HCT116 (cell line): ENCODE results near the gene ITPR1. TPM values are rescaled to one million over a fixed set of nuclear protein-coding genes. Genes with fewer than 3 reads are reported as not detected.

Source experiments
- ATAC-seq: fragments of 200-7000 bp; cut with Tn5 transposase; 2 replicates; pipeline ENCODE4 v1.9.1; 2020; ENCODE audit warnings: mild to moderate bottlenecking, moderate library complexity
- BruUV-seq: library from RNA; stranded (reverse); fragments of 400-500 nt; replicated peaks from 2 replicates; lab custom pipeline; 2021; lab: Mats Ljungman, UMichigan
- CTCF ChIA-PET: fragments of 300-600 bp; sonication (Branson Sonifier 250); formaldehyde crosslinking; loops from one replicate; lab custom pipeline; 2021; ENCODE audit warnings: antibody characterized with exemption; lab: Charles Lee
- POLR2A ChIA-PET: fragments of 300-600, 350-600 bp; sonication (Branson Sonifier 250); formaldehyde crosslinking; loops from one replicate; lab custom pipeline; 2021; ENCODE audit warnings: antibody characterized with exemption; lab: Charles Lee
- RAD21 ChIA-PET, 2 experiments: fragments of 300-600 bp; sonication (Branson Sonifier 250); formaldehyde crosslinking; loops; one replicate each; lab custom pipeline; 2023; ENCODE audit warnings: low total read pairs in 2 of 2; ENCODE audit not compliant: uncharacterized antibody in 2 of 2, unreplicated experiment in 2 of 2, low non-redundant PET in 1 of 2; lab: Charles Lee
- DNase-seq: peaks from one replicate; pipeline ENCODE4 v3.0.0-alpha.2; 2010; ENCODE audit warnings: low read depth, low spot score
- H2AFZ ChIP-seq: fragments of 200-600 bp; shearing (Covaris generic), sonication (generic); 2 replicates; pipeline ENCODE4 v1.6.1; 2017; ENCODE audit warnings: low read depth, mixed run types, mixed read lengths, antibody characterized with exemption, low read length; ENCODE audit not compliant: poor library complexity, severe bottlenecking
- H3K27ac ChIP-seq: 2 replicates; pipeline ENCODE4 v1.5.1; 2012; ENCODE audit warnings: low read depth, low read length
- H3K27me3 ChIP-seq: fragments of 200-600 bp; sonication (generic); 2 replicates; pipeline ENCODE4 v1.6.1; 2016; ENCODE audit warnings: mixed run types, low read length, mixed read lengths; ENCODE audit not compliant: insufficient read depth
- H3K36me3 ChIP-seq, 2 experiments: fragments of 200-500 bp in 1 of 2; fragments of 200-600 bp in 1 of 2; sonication (Bioruptor generic) in 1 of 2; sonication (generic) in 1 of 2; 2 replicates each; pipeline versions ENCODE4 v1.5.1 to v1.6.1; 2014 to 2016; ENCODE audit warnings: low read length in 2 of 2, inconsistent platforms in 1 of 2, mixed read lengths in 1 of 2, mixed run types in 1 of 2; ENCODE audit not compliant: insufficient read depth in 2 of 2, control insufficient read depth in 1 of 2
- H3K4me1 ChIP-seq, 2 experiments: fragments of 200-600 bp in 1 of 2; sonication (generic) in 1 of 2; 2 replicates each; pipeline versions ENCODE4 v1.5.1 to v1.6.1; 2012 to 2017; ENCODE audit warnings: low read length in 2 of 2, inconsistent platforms in 1 of 2, mild to moderate bottlenecking in 1 of 2, mixed read lengths in 1 of 2, mixed run types in 1 of 2, moderate library complexity in 1 of 2; ENCODE audit not compliant: insufficient read depth in 2 of 2, control insufficient read depth in 1 of 2
- H3K4me2 ChIP-seq: fragments of 200-600 bp; sonication (generic); 2 replicates; pipeline ENCODE4 v1.6.1; 2017; ENCODE audit warnings: mixed run types, low read length, mixed read lengths
- H3K4me3 ChIP-seq, 2 experiments: fragments of 200-600 bp in 1 of 2; sonication (generic) in 1 of 2; replicated peaks in 1 of 2; 2 replicates each; pipeline ENCODE4 v1.5.1; 2011 to 2016; ENCODE audit warnings: low read length in 2 of 2, control low read depth in 1 of 2, low read depth in 1 of 2, mild to moderate bottlenecking in 1 of 2, mixed read lengths in 1 of 2, mixed run types in 1 of 2
- H3K79me2 ChIP-seq: fragments of 200-600 bp; sonication (generic); 2 replicates; pipeline ENCODE4 v1.6.1; 2017; ENCODE audit warnings: mild to moderate bottlenecking, mixed run types, low read length, moderate library complexity, mixed read lengths; ENCODE audit not compliant: insufficient read depth
- H3K9ac ChIP-seq: fragments of 200-600 bp; sonication (generic); 2 replicates; pipeline ENCODE4 v1.6.1; 2016; ENCODE audit warnings: low read length, mixed read lengths
- H3K9me2 ChIP-seq: fragments of 200-600 bp; sonication (generic), shearing (Covaris generic); 2 replicates; pipeline ENCODE4 v1.6.1; 2017; ENCODE audit warnings: mixed run types, mild to moderate bottlenecking, moderate library complexity; ENCODE audit not compliant: insufficient read depth
- H3K9me3 ChIP-seq, 2 experiments: fragments of 200-500 bp in 1 of 2; fragments of 200-600 bp in 1 of 2; sonication (Bioruptor generic) in 1 of 2; sonication (generic) in 1 of 2; 2 replicates each; pipeline ENCODE4 v1.6.1; 2014 to 2017; ENCODE audit warnings: low read length in 2 of 2, mixed read lengths in 2 of 2, inconsistent platforms in 1 of 2, low read depth in 1 of 2, mild to moderate bottlenecking in 1 of 2, mixed run types in 1 of 2, moderate library complexity in 1 of 2; ENCODE audit not compliant: control insufficient read depth in 1 of 2, insufficient read depth in 1 of 2
- H4K20me1 ChIP-seq: fragments of 200-600 bp; sonication (generic), shearing (Covaris generic); 2 replicates; pipeline ENCODE4 v1.6.1; 2017; ENCODE audit warnings: mixed run types, mild to moderate bottlenecking, moderate library complexity; ENCODE audit not compliant: insufficient read depth
- CBX3 ChIP-seq: IDR thresholded peaks from 2 replicates; pipeline ENCODE4 v1.6.1; 2012; ENCODE audit warnings: low read depth
- CEBPB ChIP-seq: IDR thresholded peaks from 2 replicates; pipeline ENCODE4 v1.6.1; 2012; ENCODE audit warnings: low read depth
- EZH2phosphoT487 ChIP-seq: fragments of 200-600 bp; IDR thresholded peaks from 2 replicates; pipeline ENCODE4 v1.6.1; 2018; ENCODE audit warnings: antibody characterized with exemption, borderline replicate concordance
- JUND ChIP-seq: IDR thresholded peaks from 2 replicates; pipeline ENCODE4 v1.6.1; 2012
- ZNF274 ChIP-seq: fragments of 200-500 bp; sonication (Bioruptor generic); IDR thresholded peaks from 2 replicates; pipeline ENCODE4 v1.6.1; 2014; ENCODE audit warnings: mild to moderate bottlenecking, low read depth, low read length, inconsistent platforms
- intact Hi-C: fragments of 100-400 bp; cut with micrococcal nuclease; formaldehyde crosslinking; loops from 2 replicates; pipeline ENCODE4 v1.10.0; 2022
- total RNA-seq: library from RNA; stranded (reverse); gene quantifications from one replicate; pipeline ENCODE4 v1.2.1, GENCODE V29; 2021; ENCODE audit not compliant: unreplicated experiment

The ITPR1 gene
- total RNA-seq, 1 experiment from 2014 or later = 9.2 TPM

DNA sequence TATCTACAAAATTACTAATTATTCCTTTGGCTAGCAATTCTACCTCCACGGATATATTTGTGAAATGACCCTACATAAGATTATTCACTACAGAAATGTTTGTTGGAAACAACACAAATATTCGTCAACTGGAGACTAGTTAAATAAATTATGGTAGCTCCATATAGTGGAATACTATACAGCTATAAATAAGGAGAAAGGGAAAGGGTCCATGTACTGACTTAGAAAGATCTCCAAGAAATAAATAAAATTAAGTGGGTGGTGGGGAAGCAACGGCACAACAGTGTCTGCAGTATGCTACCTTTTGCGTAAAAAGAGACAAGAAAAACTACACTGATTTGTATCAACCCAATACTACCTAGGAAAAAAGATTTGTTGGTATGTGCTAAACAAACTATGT is 389.4 kb downstream of the ITPR1 start:
- H3K9ac ChIP-seq = no peak overlapping the region
- DNase-seq = no peak
- H3K9me2 ChIP-seq = no peaks in the 10 kb centered on the region
- POLR2A ChIA-PET = no interaction called here
- CTCF ChIA-PET = no interaction called here
- TF ChIP-seq ZNF274 = no peak
- intact Hi-C loops = no loop called here
- H3K9me3 ChIP-seq = no peaks in the 10 kb centered on the region
- H4K20me1 ChIP-seq = no peaks in the 10 kb centered on the region
- H3K27ac ChIP-seq = no peak overlapping the region
- no peaks in the 10 kb centered on the region for H3K36me3 ChIP-seq
- no peak for ATAC-seq
- no peak overlapping the region for H3K4me3 ChIP-seq
- H3K27me3 ChIP-seq = no peaks in the 10 kb centered on the region
- RAD21 ChIA-PET = no interaction called here
- no peaks in the 10 kb centered on the region for H3K79me2 ChIP-seq
- H3K4me2 ChIP-seq = no peak overlapping the region
- no TSS peak for BruUV-seq
- H2AFZ ChIP-seq = no peak overlapping the region
- no peaks in the 10 kb centered on the region for H3K4me1 ChIP-seq

DNA sequence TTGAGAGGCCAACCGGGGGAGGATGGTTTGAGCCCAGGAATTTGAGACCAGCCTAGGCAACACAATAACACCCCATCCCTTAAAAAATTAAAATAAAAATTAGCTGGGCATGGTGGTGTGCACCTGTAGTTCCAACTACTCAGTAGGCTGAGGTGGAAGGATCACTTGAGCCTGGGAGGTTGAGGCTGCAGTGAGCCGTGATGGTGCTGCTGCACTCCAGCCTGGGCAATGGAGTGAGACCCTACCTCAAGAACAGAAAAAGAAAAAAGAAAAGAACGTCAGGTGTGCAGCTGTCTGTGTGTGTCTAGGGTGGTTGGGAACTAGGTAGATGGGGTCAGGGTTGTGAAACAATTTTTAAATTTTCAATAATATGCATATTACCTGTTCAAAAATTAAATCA is 389.9 kb downstream of the ITPR1 start:
- no peaks in the 10 kb centered on the region for H3K4me1 ChIP-seq
- no peak for DNase-seq
- ChIA-PET POLR2A (no interaction called here), RAD21 (no interaction called here), CTCF (no interaction called here)
- no peaks in the 10 kb centered on the region for H3K79me2 ChIP-seq
- H3K9ac ChIP-seq = no peak overlapping the region
- H4K20me1 ChIP-seq = no peaks in the 10 kb centered on the region
- H3K9me2 ChIP-seq = no peaks in the 10 kb centered on the region
- TF ChIP-seq JUND = no peak
- no peak for TF ChIP-seq CEBPB
- TF ChIP-seq CBX3 = no peak
- no peak for TF ChIP-seq EZH2phosphoT487
- intact Hi-C loops = no loop called here
- no TSS peak for BruUV-seq
- H2AFZ ChIP-seq = no peak overlapping the region
- H3K27ac ChIP-seq = no peak overlapping the region
- no peak for ATAC-seq
- H3K27me3 ChIP-seq = no peaks in the 10 kb centered on the region
- H3K9me3 ChIP-seq = no peaks in the 10 kb centered on the region
- no peak overlapping the region for H3K4me2 ChIP-seq
- no peak overlapping the region for H3K4me3 ChIP-seq
- no peaks in the 10 kb centered on the region for H3K36me3 ChIP-seq
